ENCODE measurements around the gene KCNN1. TPM values are rescaled to one million over a fixed set of nuclear protein-coding genes. Genes with fewer than 3 reads are reported as not detected.

KCNN1 gene
- total and polyA plus RNA-seq, 2 of the 13 experiments (the other 11 are each of a cell fraction or from before 2014, with no cell fraction given), result 0.04 TPM; not detected in 1

DNA sequence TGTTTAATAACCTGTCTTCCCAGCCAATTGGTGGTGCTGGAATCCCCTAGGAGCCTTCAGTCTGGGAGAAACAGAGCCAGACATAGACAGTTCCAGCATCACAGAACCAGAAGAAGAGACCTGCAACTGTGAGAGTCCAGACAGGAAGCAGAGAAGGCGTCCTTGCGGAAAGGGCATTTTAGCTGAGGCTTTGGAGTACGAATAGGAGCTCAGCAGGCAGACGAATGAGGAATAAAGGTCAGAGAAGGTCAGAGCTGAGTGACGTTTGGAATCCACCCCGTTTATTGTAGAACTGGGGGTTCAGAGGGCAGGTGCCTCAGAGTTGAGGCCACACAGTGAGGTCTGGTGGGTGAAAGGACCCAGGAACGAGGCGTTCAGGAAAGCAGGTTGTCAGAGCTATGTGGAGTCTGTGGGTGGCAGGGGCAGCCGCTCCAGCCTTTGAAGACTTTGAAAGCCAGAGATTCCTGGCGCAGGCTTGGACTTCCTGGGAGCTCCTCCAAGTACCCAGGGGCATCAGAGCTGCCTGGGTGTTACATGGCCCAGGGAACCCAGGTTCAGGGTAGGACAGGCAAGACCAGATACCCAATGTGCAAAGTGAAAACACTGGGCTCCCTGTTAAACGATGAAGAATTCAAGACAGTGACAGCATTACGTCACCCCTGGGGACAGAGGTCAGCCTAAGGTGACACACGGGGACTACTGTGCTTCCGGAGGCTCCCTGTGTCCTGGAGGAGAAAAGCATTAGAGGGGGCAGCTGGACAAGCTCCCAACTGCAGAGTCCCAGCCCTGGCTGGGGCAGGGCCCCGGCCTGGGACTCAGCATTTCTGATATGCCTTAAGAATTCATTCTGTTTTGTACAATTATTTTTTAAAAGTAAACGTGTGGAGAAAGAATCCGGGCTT, 46.6 kb downstream of the KCNN1 start (continued):
- no peak for TF ChIP-seq AGO2 (optimal IDR thresholded peaks at IDR 0.05; ENCODE audit: low read depth, low read length)
- TF ChIP-seq HBP1 (CRISPR knock-in tag; IDR thresholded peaks at IDR 0.05; ENCODE audit: low read depth), result no peak
- TF ChIP-seq CBX1 (IDR thresholded peaks at IDR 0.05; ENCODE audit: low read depth), result no peak
- peak; percentile 56; the same call in 1 of the 2 replicates for TF ChIP-seq ZNF414 (CRISPR knock-in tag; IDR thresholded peaks at IDR 0.05)
- TF ChIP-seq ZNF20 (CRISPR knock-in tag; IDR thresholded peaks at IDR 0.05), result no peak
- peak; percentile 85 for TF ChIP-seq U2AF1 (optimal IDR thresholded peaks at IDR 0.05; ENCODE audit: low read depth, low read length)
- TF ChIP-seq PRDM10 (CRISPR knock-in tag; IDR thresholded peaks at IDR 0.05; ENCODE audit: low read depth), result 0 out of 2 replicates have a peak, but pooled peaks have one; percentile 4
- 0 out of 2 replicates have a peak, but pooled peaks have one; percentile 51 for TF ChIP-seq CCDC6 (CRISPR knock-in tag; IDR thresholded peaks at IDR 0.05)
- peak; percentile 77; the same call in 1 of the 2 replicates for TF ChIP-seq RCOR2 (CRISPR knock-in tag; IDR thresholded peaks at IDR 0.05)
- peak; percentile 74; the same call in 1 of the 2 replicates for TF ChIP-seq TFE3 (CRISPR knock-in tag; IDR thresholded peaks at IDR 0.05)
- TF ChIP-seq ZNF101 (CRISPR knock-in tag; IDR thresholded peaks at IDR 0.05; ENCODE audit: borderline replicate concordance, low read depth), result no peak
- TF ChIP-seq TMF1 (CRISPR knock-in tag; IDR thresholded peaks at IDR 0.05; ENCODE audit: low read depth), result no peak
- TF ChIP-seq PRMT3 (CRISPR knock-in tag; IDR thresholded peaks at IDR 0.05; ENCODE audit: borderline replicate concordance, low read depth), result no peak
- TF ChIP-seq, protein P1, sequence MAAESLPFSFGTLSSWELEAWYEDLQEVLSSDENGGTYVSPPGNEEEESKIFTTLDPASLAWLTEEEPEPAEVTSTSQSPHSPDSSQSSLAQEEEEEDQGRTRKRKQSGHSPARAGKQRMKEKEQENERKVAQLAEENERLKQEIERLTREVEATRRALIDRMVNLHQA (CRISPR knock-in tag; IDR thresholded peaks at IDR 0.05), result no peak
